ENCODE data around the gene CLEC9A. TPM values are rescaled to one million over a fixed set of nuclear protein-coding genes. Genes with fewer than 3 reads are reported as not detected.

The CLEC9A gene
- total RNA-seq, result not detected in 2 replicates

GRCh38 chr12:10030446-10030845 is at the start of gene CLEC9A:
Gene CLEC9A, plus strand, starts transcription at chr12:10030682. Its CDS starts 22,006 bp downstream, at chr12:10052688.

GRCh38 chr12:9999016-9999415 is 31.5 kb upstream of the CLEC9A start, which contains the start of gene CLEC1B:
Gene CLEC1B, minus strand, starts transcription at chr12:9999121. Its CDS starts 21 bp downstream, at chr12:9999100.

DNA sequence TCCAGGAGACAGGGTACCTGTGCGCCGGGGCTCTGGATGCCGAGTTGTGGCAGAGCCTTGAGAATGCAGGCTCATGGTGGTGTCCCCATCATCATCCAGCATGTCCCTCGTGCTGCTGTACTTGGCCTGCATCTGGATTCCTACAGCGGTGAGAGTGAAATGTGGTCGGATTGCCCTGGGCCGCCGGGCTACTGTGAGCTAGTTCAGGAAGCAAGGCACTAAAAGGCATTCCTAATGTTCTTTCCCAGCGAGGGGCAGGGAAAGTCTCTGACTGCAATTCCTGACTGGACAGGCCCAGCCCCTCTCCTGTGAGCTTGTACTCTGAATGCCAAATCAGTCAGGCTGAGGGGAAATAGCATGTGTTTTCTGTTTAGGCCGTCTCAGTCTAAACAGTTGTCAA is 68.3 kb downstream of the CLEC9A start, which contains the start of gene CLEC1A:
Gene CLEC1A (minus strand): TSS at position 195 of the 400 bp plus-strand sequence. CDS start 63 bp downstream, at position 132.

Other genes with a start within 250 kb of the CLEC9A start
- not detected in 2 replicates for gene KLRF1, start 203.2 kb upstream of the CLEC9A start, total RNA-seq
- gene CLEC2B, start 161.3 kb upstream of the CLEC9A start, total RNA-seq, result 4.2 and 4.4 TPM in 2 replicates
- not detected in 2 replicates for gene KLRF2, start 149.2 kb upstream of the CLEC9A start, total RNA-seq
- not detected in 2 replicates for gene CLEC2A, start 98.3 kb upstream of the CLEC9A start, total RNA-seq
- gene CLEC12A, start 59.3 kb upstream of the CLEC9A start, total RNA-seq, result not detected in 2 replicates
- gene CLEC1B, start 31.6 kb upstream of the CLEC9A start, total RNA-seq, result not detected in 2 replicates
- not detected in 2 replicates for gene CLEC12B, start 20.1 kb upstream of the CLEC9A start, total RNA-seq
- gene CLEC1A, start 68.3 kb downstream of the CLEC9A start, total RNA-seq, result 0.37 and 0.40 TPM in 2 replicates
- gene CLEC7A, start 99.5 kb downstream of the CLEC9A start, total RNA-seq, result not detected in 2 replicates
- gene OLR1, start 141.4 kb downstream of the CLEC9A start, total RNA-seq, result not detected in 2 replicates
- not detected in 2 replicates for gene TMEM52B, start 148.3 kb downstream of the CLEC9A start, total RNA-seq
- gene GABARAPL1, start 182.2 kb downstream of the CLEC9A start, total RNA-seq, result 45.8 and 55.0 TPM in 2 replicates